Upper lobe of left lung (tissue), 4 donors: Measurements from ENCODE around the gene VWA5B1.

Experiments used
- CTCF ChIP-seq, 6 experiments: fragments of 450-650 bp in 4 of 6; fragments of 200-600 bp in 2 of 6; sonication (generic) in 2 of 6; IDR thresholded peaks; one replicate each; pipeline ENCODE4 v1.5.1; 2016 to 2019; ENCODE audit warnings: antibody characterized with exemption in 6 of 6
- POLR2A ChIP-seq, 4 donors: fragments of 450-650 bp; IDR thresholded peaks; one replicate each; pipeline ENCODE4 v1.5.1; 2016 to 2017; ENCODE audit warnings: antibody characterized with exemption in 4 of 4, mild to moderate bottlenecking in 2 of 4
- POLR2AphosphoS5 ChIP-seq, 2 donors: sonication (generic); formaldehyde crosslinking; IDR thresholded peaks; one replicate each; pipeline ENCODE4 v1.5.1; 2017; ENCODE audit warnings: antibody characterized with exemption in 2 of 2

DNA sequence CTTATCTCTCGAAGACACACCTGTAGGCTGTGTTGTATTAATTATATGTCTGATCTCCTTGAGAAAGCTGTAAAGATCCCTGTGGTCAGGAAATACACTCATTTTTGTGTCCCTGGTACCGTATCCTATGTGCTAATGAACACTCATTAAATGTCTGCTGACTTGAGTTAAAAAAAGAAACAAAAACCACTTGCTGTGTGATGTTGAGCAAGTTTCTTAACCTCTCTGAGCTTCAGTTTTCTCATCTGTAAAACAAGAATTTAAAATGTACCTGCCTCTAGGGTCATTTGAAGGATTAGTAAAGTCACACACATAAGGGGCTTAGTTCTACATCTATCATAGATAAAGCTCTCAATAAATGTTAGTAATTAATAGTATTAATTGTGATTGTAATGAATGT, 91.3 kb downstream of the VWA5B1 start:
- TF ChIP-seq CTCF (IDR thresholded peaks at IDR 0.05) (no peak), POLR2AphosphoS5 (IDR thresholded peaks at IDR 0.05) (no peak), POLR2A (IDR thresholded peaks at IDR 0.05) (no peak)
